ENCODE measurements around the gene SKAP2. TPM values are rescaled to one million over a fixed set of nuclear protein-coding genes. Genes with fewer than 3 reads are reported as not detected.

Gene SKAP2
- total RNA-seq, 4 donors from 2014 or later, result 8.2 to 26.1 (median 11.8) TPM

DNA sequence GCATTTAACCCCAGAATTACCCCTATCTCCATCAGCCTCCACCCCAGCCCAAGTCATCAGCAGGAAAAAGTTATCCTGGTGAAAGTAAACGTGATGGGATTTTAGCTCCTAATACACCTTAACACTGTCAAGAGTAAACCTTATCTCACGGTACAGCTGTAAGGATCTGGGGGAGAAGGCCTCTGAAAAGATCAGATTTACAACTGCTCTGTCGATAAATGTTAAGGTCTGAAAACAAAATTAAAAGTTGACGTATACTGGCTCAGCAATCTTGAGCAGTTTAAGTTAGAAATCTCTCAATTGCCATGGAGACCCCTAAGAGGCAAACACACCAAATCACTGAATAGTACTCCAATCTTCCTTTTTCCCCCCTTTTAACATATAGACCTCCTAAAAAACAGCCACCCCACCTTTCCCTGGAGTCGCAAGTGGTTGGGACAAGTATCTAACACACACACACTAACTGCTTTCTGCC is 6.1 kb downstream of the SKAP2 start:
- no peak for DNase-seq
- Histone ChIP-seq H3K9me3 (no peaks in the 10 kb centered on the region), H3K27ac (no peak overlapping the region), H3K4me1 (no peaks in the 10 kb centered on the region), H3K27me3 (peaks cover 4% of the 10 kb centered on the region), H3K4me3 (replicated peaks in 1 of 3) (no peak overlapping the region), H3K36me3 (no peaks in the 10 kb centered on the region)
- TF ChIP-seq POLR2A (IDR thresholded peaks at IDR 0.05), result no peak
- TF ChIP-seq, protein P1, sequence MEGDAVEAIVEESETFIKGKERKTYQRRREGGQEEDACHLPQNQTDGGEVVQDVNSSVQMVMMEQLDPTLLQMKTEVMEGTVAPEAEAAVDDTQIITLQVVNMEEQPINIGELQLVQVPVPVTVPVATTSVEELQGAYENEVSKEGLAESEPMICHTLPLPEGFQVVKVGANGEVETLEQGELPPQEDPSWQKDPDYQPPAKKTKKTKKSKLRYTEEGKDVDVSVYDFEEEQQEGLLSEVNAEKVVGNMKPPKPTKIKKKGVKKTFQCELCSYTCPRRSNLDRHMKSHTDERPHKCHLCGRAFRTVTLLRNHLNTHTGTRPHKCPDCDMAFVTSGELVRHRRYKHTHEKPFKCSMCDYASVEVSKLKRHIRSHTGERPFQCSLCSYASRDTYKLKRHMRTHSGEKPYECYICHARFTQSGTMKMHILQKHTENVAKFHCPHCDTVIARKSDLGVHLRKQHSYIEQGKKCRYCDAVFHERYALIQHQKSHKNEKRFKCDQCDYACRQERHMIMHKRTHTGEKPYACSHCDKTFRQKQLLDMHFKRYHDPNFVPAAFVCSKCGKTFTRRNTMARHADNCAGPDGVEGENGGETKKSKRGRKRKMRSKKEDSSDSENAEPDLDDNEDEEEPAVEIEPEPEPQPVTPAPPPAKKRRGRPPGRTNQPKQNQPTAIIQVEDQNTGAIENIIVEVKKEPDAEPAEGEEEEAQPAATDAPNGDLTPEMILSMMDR (IDR thresholded peaks at IDR 0.05), result no peak
- WGBS, 2 donors, result 38 to 52% methylated on average over 5 of the region's 5 CpGs
- intact Hi-C loops (cut with DNase I), result no loop called here

DNA sequence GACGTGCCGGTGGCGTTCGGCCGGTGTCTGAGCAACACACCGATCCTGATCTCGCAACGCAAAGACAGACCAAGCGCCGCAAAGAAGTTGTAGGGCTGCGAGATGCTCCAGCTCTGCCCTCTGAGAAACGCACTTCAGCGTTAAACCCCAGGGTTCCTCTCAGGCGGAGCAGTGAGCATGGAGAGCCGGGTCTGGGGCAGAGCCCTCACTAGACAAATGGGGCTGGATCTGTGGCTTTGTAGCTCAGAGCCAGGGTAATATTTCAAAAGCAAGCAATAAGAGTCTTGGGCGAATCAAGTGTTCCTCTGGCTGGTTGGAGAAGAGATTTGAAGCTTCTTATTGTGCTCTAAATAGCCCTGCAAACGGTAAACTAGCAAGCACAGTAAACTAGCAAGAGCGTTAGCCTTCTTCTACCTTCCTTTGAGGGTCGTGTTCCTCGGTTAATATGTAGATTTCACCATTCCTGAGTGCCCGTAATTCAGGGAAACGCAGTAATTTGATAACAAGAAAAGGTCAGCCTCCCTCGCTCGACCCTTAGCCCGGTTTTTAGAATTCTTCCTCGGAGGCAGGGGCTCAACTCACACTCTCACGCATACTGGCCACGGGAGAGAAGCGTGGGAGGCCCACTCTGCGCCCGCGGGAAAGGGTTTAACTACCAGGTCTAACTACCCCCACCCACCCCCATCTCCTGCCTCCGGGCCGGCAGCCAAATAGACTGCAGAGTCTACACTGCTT is 6.7 kb downstream of the SKAP2 start:
- TF ChIP-seq POLR2A (IDR thresholded peaks at IDR 0.05), result no peak
- TF ChIP-seq, protein P1 (IDR thresholded peaks at IDR 0.05), result no peak
- H3K4me1 ChIP-seq, result no peaks in the 10 kb centered on the region
- no peak overlapping the region for H3K27ac ChIP-seq
- WGBS, 2 donors, result 22 to 24% methylated on average over 34 of the region's 34 CpGs
- H3K9me3 ChIP-seq, result no peaks in the 10 kb centered on the region
- peaks cover 4% of the 10 kb centered on the region for H3K27me3 ChIP-seq
- H3K4me3 ChIP-seq (replicated peaks in 1 of 3), result no peak overlapping the region
- no peak for DNase-seq
- no peaks in the 10 kb centered on the region for H3K36me3 ChIP-seq
- intact Hi-C loops (cut with DNase I), result no loop called here

DNA sequence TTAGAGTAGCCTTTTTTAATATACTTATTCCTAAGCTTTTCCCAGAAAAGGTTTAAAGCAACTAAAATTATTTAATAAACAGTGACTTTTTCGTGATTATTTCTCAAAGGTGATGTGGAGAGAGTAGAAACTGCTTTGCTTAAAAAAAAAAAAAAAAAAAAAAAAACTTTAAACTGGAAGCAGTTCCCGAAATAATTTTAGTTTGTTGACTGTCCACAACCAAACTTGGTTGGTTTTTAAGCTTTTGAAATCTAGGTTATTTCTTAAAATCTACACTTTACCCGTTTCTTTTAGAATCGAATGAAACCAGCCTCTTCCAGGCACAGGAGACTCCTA is 7.3 kb downstream of the SKAP2 start:
- no peak overlapping the region for H3K27ac ChIP-seq
- H3K27me3 ChIP-seq, result peaks cover 9% of the 10 kb centered on the region
- WGBS, 2 donors, result 13 to 21% methylated on average over 4 of the region's 4 CpGs
- intact Hi-C loops (cut with DNase I), result no loop called here
- no peak overlapping the region for H3K4me3 ChIP-seq (replicated peaks in 1 of 3)
- no peaks in the 10 kb centered on the region for H3K4me1 ChIP-seq
- no peak for DNase-seq
- H3K9me3 ChIP-seq, result no peaks in the 10 kb centered on the region
- TF ChIP-seq POLR2A (IDR thresholded peaks at IDR 0.05), result no peak
- TF ChIP-seq, protein P1 (IDR thresholded peaks at IDR 0.05), result no peak
- H3K36me3 ChIP-seq, result no peaks in the 10 kb centered on the region

DNA sequence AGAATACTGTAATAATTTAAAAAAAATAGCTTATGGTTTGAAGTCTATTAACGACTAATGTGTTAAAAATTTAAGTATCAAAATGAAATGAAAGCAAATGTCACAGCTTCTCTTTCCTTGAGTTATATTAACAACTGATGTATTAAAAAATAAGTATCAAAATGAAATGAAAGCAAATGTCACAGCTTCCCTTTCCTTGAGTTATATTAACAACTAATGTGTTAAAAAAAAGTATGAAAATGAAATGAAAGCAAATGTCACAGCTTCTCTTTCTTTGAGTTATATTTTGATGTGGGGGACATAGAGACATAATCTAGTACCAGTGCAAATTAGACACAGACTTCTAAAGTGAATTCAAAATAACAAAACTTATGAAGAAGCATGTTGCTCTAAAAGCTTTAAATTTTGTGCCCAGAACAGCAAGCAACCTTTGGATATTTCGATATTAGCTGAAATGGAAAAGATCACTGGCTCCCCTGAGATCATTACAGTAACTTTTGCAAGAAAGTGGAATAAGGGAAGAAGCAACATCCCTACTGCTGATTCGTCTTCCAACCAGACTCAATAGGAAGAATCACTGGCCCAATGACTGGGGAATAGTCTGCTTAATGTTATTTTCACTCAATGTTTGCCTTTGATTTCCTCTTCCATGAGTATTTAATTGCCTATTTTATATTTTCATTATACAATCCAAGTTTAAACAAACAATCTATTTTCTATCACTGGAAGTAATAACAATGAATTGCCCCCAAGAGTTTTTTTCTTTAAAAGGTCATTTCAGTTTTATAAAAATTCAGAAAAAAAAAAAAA is 8.0 kb downstream of the SKAP2 start:
- TF ChIP-seq, protein P1 (IDR thresholded peaks at IDR 0.05), result no peak
- TF ChIP-seq POLR2A (IDR thresholded peaks at IDR 0.05), result no peak
- no peak for DNase-seq
- Histone ChIP-seq H3K27me3 (peaks cover 9% of the 10 kb centered on the region), H3K4me1 (no peaks in the 10 kb centered on the region), H3K9me3 (no peaks in the 10 kb centered on the region), H3K36me3 (no peaks in the 10 kb centered on the region), H3K27ac (no peak overlapping the region), H3K4me3 (replicated peaks in 1 of 3) (no peak overlapping the region)
- intact Hi-C loops (cut with DNase I), result no loop called here
- 42 to 52% methylated on average over 3 of the region's 3 CpGs for WGBS, 2 donors

Measured in thyroid gland (tissue), 4 donors.